Testis (tissue), 2 donors: Measurements from ENCODE around the gene OXNAD1.

Experiments
- POLR2A ChIP-seq: fragments of 450-650 bp; IDR thresholded peaks from one replicate; pipeline ENCODE4 v1.6.1; 2017; ENCODE audit warnings: antibody characterized with exemption, mild to moderate bottlenecking, moderate library complexity
- TF ChIP-seq, protein P1 (sequence below), 3 experiments: fragments of 450-650 bp in 2 of 3; fragments of 200-600 bp in 1 of 3; sonication (generic) in 1 of 3; IDR thresholded peaks; one replicate each; pipeline ENCODE4 v1.5.1; 2016 to 2019; ENCODE audit warnings: antibody characterized with exemption in 3 of 3, mild to moderate bottlenecking in 2 of 3, moderate library complexity in 1 of 3

DNA sequence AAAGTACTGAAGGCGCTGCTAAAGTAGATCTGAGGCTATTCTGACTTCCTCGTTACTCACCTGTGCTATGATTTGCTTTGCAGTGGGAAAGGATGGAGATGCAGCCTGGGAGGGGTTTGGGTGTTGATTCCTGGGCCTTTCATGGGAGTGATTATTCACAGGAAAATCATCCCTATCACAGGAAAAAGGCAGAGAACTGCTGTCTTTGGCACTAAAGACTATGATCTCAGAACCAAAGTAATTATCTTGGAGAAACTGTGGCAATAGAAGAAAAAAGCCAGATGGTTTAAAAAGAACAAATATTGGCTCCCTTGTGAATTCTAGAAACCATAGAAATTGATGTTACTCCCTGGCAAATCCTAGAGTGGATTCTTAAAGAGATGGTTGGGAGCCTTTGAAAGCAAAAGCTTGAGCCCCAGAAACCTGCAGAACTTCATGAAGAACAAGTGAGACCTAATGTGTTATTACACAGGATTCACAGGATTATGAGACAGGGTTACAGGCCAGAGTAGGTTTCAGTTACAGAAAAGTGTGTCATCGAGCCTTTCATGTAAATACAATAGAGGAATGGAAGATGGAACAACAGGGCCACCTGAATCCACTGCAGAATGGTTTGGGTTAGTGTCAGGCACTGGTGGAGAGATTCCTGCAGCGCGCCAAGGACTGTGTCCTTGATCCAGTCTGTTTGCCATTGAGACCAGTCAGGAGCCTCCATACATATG is 85.7 kb downstream of the OXNAD1 start:
- TF ChIP-seq, protein P1, sequence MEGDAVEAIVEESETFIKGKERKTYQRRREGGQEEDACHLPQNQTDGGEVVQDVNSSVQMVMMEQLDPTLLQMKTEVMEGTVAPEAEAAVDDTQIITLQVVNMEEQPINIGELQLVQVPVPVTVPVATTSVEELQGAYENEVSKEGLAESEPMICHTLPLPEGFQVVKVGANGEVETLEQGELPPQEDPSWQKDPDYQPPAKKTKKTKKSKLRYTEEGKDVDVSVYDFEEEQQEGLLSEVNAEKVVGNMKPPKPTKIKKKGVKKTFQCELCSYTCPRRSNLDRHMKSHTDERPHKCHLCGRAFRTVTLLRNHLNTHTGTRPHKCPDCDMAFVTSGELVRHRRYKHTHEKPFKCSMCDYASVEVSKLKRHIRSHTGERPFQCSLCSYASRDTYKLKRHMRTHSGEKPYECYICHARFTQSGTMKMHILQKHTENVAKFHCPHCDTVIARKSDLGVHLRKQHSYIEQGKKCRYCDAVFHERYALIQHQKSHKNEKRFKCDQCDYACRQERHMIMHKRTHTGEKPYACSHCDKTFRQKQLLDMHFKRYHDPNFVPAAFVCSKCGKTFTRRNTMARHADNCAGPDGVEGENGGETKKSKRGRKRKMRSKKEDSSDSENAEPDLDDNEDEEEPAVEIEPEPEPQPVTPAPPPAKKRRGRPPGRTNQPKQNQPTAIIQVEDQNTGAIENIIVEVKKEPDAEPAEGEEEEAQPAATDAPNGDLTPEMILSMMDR (IDR thresholded peaks at IDR 0.05) = no peak
- no peak for TF ChIP-seq POLR2A
